Thyroid gland (tissue), 4 donors: ENCODE measurements around the gene AGR3.

Source experiments
- CTCF ChIP-seq, 6 experiments: fragments of 200-600 bp in 3 of 6; fragments of 450-650 bp in 3 of 6; sonication (generic) in 3 of 6; IDR thresholded peaks; one replicate each; pipeline ENCODE4 v1.5.1; 2016 to 2019; ENCODE audit warnings: antibody characterized with exemption in 6 of 6, mild to moderate bottlenecking in 2 of 6, inconsistent platforms in 1 of 6, moderate library complexity in 1 of 6
- POLR2A ChIP-seq, 2 donors: fragments of 450-650 bp; IDR thresholded peaks; one replicate each; pipeline ENCODE4 v1.6.1; 2017; ENCODE audit warnings: antibody characterized with exemption in 2 of 2, mild to moderate bottlenecking in 2 of 2, moderate library complexity in 1 of 2

DNA sequence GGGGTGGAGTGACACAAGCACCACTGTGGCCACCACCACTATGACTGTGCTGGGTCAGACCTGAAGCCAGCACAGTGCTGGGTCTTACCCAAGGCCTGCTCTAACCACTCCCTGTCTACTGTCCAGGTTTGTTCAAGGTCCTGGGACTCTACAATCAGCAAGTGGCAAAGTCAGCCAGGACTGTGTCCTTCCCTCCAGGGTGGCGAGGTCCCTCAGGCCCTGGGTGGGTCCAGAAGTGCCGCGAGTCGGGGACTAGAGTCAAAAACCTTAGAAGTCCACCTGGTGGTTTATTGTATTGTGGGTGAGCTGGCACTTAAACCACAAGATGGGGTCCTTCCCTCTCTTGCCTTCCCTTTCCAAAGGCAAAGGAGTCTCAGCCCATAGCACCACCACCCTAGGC is 30.8 kb upstream of the AGR3 start:
- TF ChIP-seq CTCF (IDR thresholded peaks at IDR 0.05) (no peak), POLR2A (IDR thresholded peaks at IDR 0.05) (no peak)
